ENCODE results near the gene ZNF577. TPM values are rescaled to one million over a fixed set of nuclear protein-coding genes. Genes with fewer than 3 reads are reported as not detected.
"Not testable (repeated sequence)": the region's sequence is repeated elsewhere in the genome, so short reads cannot be mapped to it uniquely, and the experiment has no call there.

ZNF577 gene
- total and polyA plus RNA-seq, 2 of the 4 experiments (the other 2 are of a cell fraction) = 2.9 to 5.8 TPM

- H3K18ac ChIP-seq (ENCODE audit: low read depth, low read length); ATAC-seq (ENCODE audit: low read depth); H3K9me3 ChIP-seq (ENCODE audit: control insufficient read depth, insufficient read depth, low read length); H3K4ac ChIP-seq (ENCODE audit: low read depth, low read length); in situ Hi-C loops (cut with MboI; ENCODE audit: low sequenced_read_pairs); dilution Hi-C loops (cut with HindIII; ENCODE audit: low sequenced_read_pairs, unreplicated experiment); CTCF ChIA-PET; H4K91ac ChIP-seq (ENCODE audit: insufficient read depth, low read depth, low read length); H3K36me3 ChIP-seq (ENCODE audit: control insufficient read depth, insufficient read depth, low read length); H3K4me2 ChIP-seq (ENCODE audit: low read depth, low read length); H3K4me3 ChIP-seq (ENCODE audit: insufficient read depth, low read depth, low read length); POLR2A ChIA-PET (ENCODE audit: unreplicated experiment); H4K5ac ChIP-seq (ENCODE audit: low read depth, low read length); H3K9ac ChIP-seq (ENCODE audit: low read depth, low read length); H3K56ac ChIP-seq (ENCODE audit: extremely low read depth, insufficient read depth, low read length); H2AFZ ChIP-seq (replicated peaks; ENCODE audit: low read length, poor library complexity); H4K8ac ChIP-seq (ENCODE audit: low read depth in 2 of 2, low read length in 2 of 2); H3K27me3 ChIP-seq (ENCODE audit: control insufficient read depth, insufficient read depth, low read length); H3K23ac ChIP-seq (ENCODE audit: low read depth, low read length); H2BK120ac ChIP-seq (ENCODE audit: low read depth, low read length); H3K4me1 ChIP-seq (ENCODE audit: control insufficient read depth, insufficient read depth, low read length); H2BK5ac ChIP-seq (ENCODE audit: low read depth, low read length, poor library complexity, severe bottlenecking); H2BK20ac ChIP-seq (ENCODE audit: low read depth, low read length); intact Hi-C loops (cut with micrococcal nuclease); H2AK5ac ChIP-seq (ENCODE audit: low read depth, low read length); H4K20me1 ChIP-seq (ENCODE audit: insufficient read depth, low read length); H3K14ac ChIP-seq (replicated peaks; ENCODE audit: low read depth, low read length); BruUV-seq (replicated peaks); H2BK15ac ChIP-seq (ENCODE audit: low read depth, low read length); H2AK9ac ChIP-seq (replicated peaks; ENCODE audit: low read depth, low read length, poor library complexity); H3K27ac ChIP-seq (ENCODE audit: insufficient read depth, low read length); H3K9me1 ChIP-seq (ENCODE audit: insufficient read depth, low read length); DNase-seq: not testable (repeated sequence)
- no CpG with 5 or more reads among the region's 9 CpGs for WGBS, 2 experiments (ENCODE audit: extremely low coverage in 2 of 2, insufficient read length in 1 of 2)
- H3K79me1 ChIP-seq (ENCODE audit: low read depth in 1 of 2, low read length in 2 of 2) = peaks cover 8 to 25% of the 10 kb centered on the region in 2 experiments
Observed at GRCh38 chr19:51906108-51906507, 18.4 kb upstream of the ZNF577 start.

GRCh38 chr19:51905639-51906038, 17.9 kb upstream of the ZNF577 start:
- H2AK9ac ChIP-seq (replicated peaks; ENCODE audit: low read depth, low read length, poor library complexity); H3K14ac ChIP-seq (replicated peaks; ENCODE audit: low read depth, low read length); H3K9me3 ChIP-seq (ENCODE audit: control insufficient read depth, insufficient read depth, low read length); H3K4me2 ChIP-seq (ENCODE audit: low read depth, low read length); H2BK20ac ChIP-seq (ENCODE audit: low read depth, low read length); H4K5ac ChIP-seq (ENCODE audit: low read depth, low read length); H3K4ac ChIP-seq (ENCODE audit: low read depth, low read length); H3K36me3 ChIP-seq (ENCODE audit: control insufficient read depth, insufficient read depth, low read length); POLR2A ChIA-PET (ENCODE audit: unreplicated experiment); DNase-seq; ATAC-seq (ENCODE audit: low read depth); H2AFZ ChIP-seq (replicated peaks; ENCODE audit: low read length, poor library complexity); H3K9ac ChIP-seq (ENCODE audit: low read depth, low read length); intact Hi-C loops (cut with micrococcal nuclease); H3K27me3 ChIP-seq (ENCODE audit: control insufficient read depth, insufficient read depth, low read length); in situ Hi-C loops (cut with MboI; ENCODE audit: low sequenced_read_pairs); H3K4me3 ChIP-seq (ENCODE audit: insufficient read depth, low read depth, low read length); H4K20me1 ChIP-seq (ENCODE audit: insufficient read depth, low read length); H2BK120ac ChIP-seq (ENCODE audit: low read depth, low read length); H2BK5ac ChIP-seq (ENCODE audit: low read depth, low read length, poor library complexity, severe bottlenecking); H3K9me1 ChIP-seq (ENCODE audit: insufficient read depth, low read length); BruUV-seq (replicated peaks); H2AK5ac ChIP-seq (ENCODE audit: low read depth, low read length); H3K56ac ChIP-seq (ENCODE audit: extremely low read depth, insufficient read depth, low read length); H3K23ac ChIP-seq (ENCODE audit: low read depth, low read length); dilution Hi-C loops (cut with HindIII; ENCODE audit: low sequenced_read_pairs, unreplicated experiment); H4K91ac ChIP-seq (ENCODE audit: insufficient read depth, low read depth, low read length); H3K4me1 ChIP-seq (ENCODE audit: control insufficient read depth, insufficient read depth, low read length); H3K18ac ChIP-seq (ENCODE audit: low read depth, low read length); H2BK15ac ChIP-seq (ENCODE audit: low read depth, low read length); CTCF ChIA-PET; H3K27ac ChIP-seq (ENCODE audit: insufficient read depth, low read length): not testable (repeated sequence)
- no CpG with 5 or more reads among the region's 3 CpGs for WGBS, 2 experiments (ENCODE audit: extremely low coverage in 2 of 2, insufficient read length in 1 of 2)
- peak overlapping the region in 1 of 2 experiments; percentile 43; a peak in 1 of 4 replicates for H4K8ac ChIP-seq (ENCODE audit: low read depth in 2 of 2, low read length in 2 of 2)
- H3K79me1 ChIP-seq (ENCODE audit: low read depth in 1 of 2, low read length in 2 of 2) = peaks cover 12 to 29% of the 10 kb centered on the region in 2 experiments

Data from IMR-90 (cell line).